ENCODE results near the gene SMIM38.

The SMIM38 gene

GRCh38 chr11:69155302-69156234 is at the start of gene SMIM38:
Gene SMIM38 (plus strand): TSS chr11:69155935. CDS start chr11:69157847, 1,912 bp downstream.
- TF ChIP-seq ZNF274 (IDR thresholded peaks at IDR 0.05; ENCODE audit: low read depth, low read length): no peak
- H3K4me3 ChIP-seq (ENCODE audit: low read length): no peak within 1 kb of the TSS

GRCh38 chr11:69106031-69106811 is 49.5 kb upstream of the SMIM38 start:
- TF ChIP-seq ZNF274 (IDR thresholded peaks at IDR 0.05; ENCODE audit: low read depth, low read length): no peak
- no peak overlapping the region for H3K4me3 ChIP-seq (ENCODE audit: low read length)

- H3K4me3 ChIP-seq (ENCODE audit: low read length): no peak overlapping the region
- no peak for TF ChIP-seq ZNF274 (IDR thresholded peaks at IDR 0.05; ENCODE audit: low read depth, low read length)
Measured at GRCh38 chr11:69107413-69107812, 48.3 kb upstream of the SMIM38 start.

- TF ChIP-seq ZNF274 (IDR thresholded peaks at IDR 0.05; ENCODE audit: low read depth, low read length): no peak
- H3K4me3 ChIP-seq (ENCODE audit: low read length): no peak overlapping the region
Measured at GRCh38 chr11:69108030-69108429, 47.7 kb upstream of the SMIM38 start.

GRCh38 chr11:69108559-69108958 is 47.2 kb upstream of the SMIM38 start:
- no peak for TF ChIP-seq ZNF274 (IDR thresholded peaks at IDR 0.05; ENCODE audit: low read depth, low read length)
- H3K4me3 ChIP-seq (ENCODE audit: low read length): no peak overlapping the region

- H3K4me3 ChIP-seq (ENCODE audit: low read length): no peak overlapping the region
- no peak for TF ChIP-seq ZNF274 (IDR thresholded peaks at IDR 0.05; ENCODE audit: low read depth, low read length)
Measured at GRCh38 chr11:69109101-69109500, 46.6 kb upstream of the SMIM38 start.

GRCh38 chr11:69110451-69110850 is 45.3 kb upstream of the SMIM38 start:
- TF ChIP-seq ZNF274 (IDR thresholded peaks at IDR 0.05; ENCODE audit: low read depth, low read length): no peak
- H3K4me3 ChIP-seq (ENCODE audit: low read length): no peak overlapping the region

- TF ChIP-seq ZNF274 (IDR thresholded peaks at IDR 0.05; ENCODE audit: low read depth, low read length): no peak
Measured at GRCh38 chr11:69111624-69112542, 43.9 kb upstream of the SMIM38 start.

GRCh38 chr11:69113226-69113625 is 42.5 kb upstream of the SMIM38 start:
- H3K4me3 ChIP-seq (ENCODE audit: low read length): no peak overlapping the region
- TF ChIP-seq ZNF274 (IDR thresholded peaks at IDR 0.05; ENCODE audit: low read depth, low read length): no peak

More at GRCh38 chr11:69111624-69112542, 43.9 kb upstream of the SMIM38 start:
- H3K4me3 ChIP-seq (ENCODE audit: low read length): no peak overlapping the region

GRCh38 chr11:69113646-69114340 is 41.9 kb upstream of the SMIM38 start:
- TF ChIP-seq ZNF274 (IDR thresholded peaks at IDR 0.05; ENCODE audit: low read depth, low read length): no peak

GRCh38 chr11:69114362-69114761 is 41.4 kb upstream of the SMIM38 start:
- H3K4me3 ChIP-seq (ENCODE audit: low read length): no peak overlapping the region
- no peak for TF ChIP-seq ZNF274 (IDR thresholded peaks at IDR 0.05; ENCODE audit: low read depth, low read length)

More at GRCh38 chr11:69113646-69114340, 41.9 kb upstream of the SMIM38 start:
- no peak overlapping the region for H3K4me3 ChIP-seq (ENCODE audit: low read length)

- no peak overlapping the region for H3K4me3 ChIP-seq (ENCODE audit: low read length)
- no peak for TF ChIP-seq ZNF274 (IDR thresholded peaks at IDR 0.05; ENCODE audit: low read depth, low read length)
Measured at GRCh38 chr11:69114811-69115523, 40.8 kb upstream of the SMIM38 start.
